OCI-LY1 (cell line): ENCODE data around the gene ARHGAP6.

ENCODE experiments used
- H2AFZ ChIP-seq: fragments of 200-600 bp; sonication (generic), shearing (Covaris generic); 2 replicates; pipeline ENCODE4 v1.6.0; 2014; ENCODE audit warnings: antibody characterized with exemption, mild to moderate bottlenecking, low read length
- H3F3A ChIP-seq: fragments of 200-600 bp; sonication (generic), shearing (Covaris generic); 2 replicates; pipeline ENCODE4 v1.6.0; 2014; ENCODE audit warnings: mild to moderate bottlenecking, antibody characterized with exemption, low read length, moderate library complexity; ENCODE audit not compliant: insufficient read depth
- H3K27ac ChIP-seq: fragments of 200-600 bp; sonication (generic); 2 replicates; pipeline ENCODE4 v1.5.1; 2014; ENCODE audit warnings: low read length, mixed run types, mild to moderate bottlenecking, low read depth; ENCODE audit not compliant: poor library complexity, severe bottlenecking
- H3K27me3 ChIP-seq: fragments of 200-600 bp; sonication (generic); 2 replicates; pipeline ENCODE4 v1.6.0; 2014; ENCODE audit warnings: antibody characterized with exemption, mild to moderate bottlenecking, low read length, moderate library complexity; ENCODE audit not compliant: insufficient read depth
- H3K36me3 ChIP-seq: fragments of 200-600 bp; sonication (generic); 2 replicates; pipeline ENCODE4 v1.6.1; 2014; ENCODE audit warnings: mild to moderate bottlenecking, antibody characterized with exemption, low read length, moderate library complexity, mixed read lengths; ENCODE audit not compliant: insufficient read depth
- H3K4me1 ChIP-seq: fragments of 200-600 bp; sonication (generic); 2 replicates; pipeline ENCODE4 v1.5.1; 2014; ENCODE audit warnings: mild to moderate bottlenecking, low read length, moderate library complexity; ENCODE audit not compliant: insufficient read depth, severe bottlenecking
- H3K4me2 ChIP-seq: fragments of 200-600 bp; sonication (generic), shearing (Covaris generic); 2 replicates; pipeline ENCODE4 v1.6.1; 2014; ENCODE audit warnings: low read length
- H3K4me3 ChIP-seq: fragments of 200-600 bp; sonication (generic); 2 replicates; pipeline ENCODE4 v1.5.1; 2014; ENCODE audit warnings: low read length, low read depth, mild to moderate bottlenecking, mixed read lengths; ENCODE audit not compliant: poor library complexity, severe bottlenecking
- H3K79me2 ChIP-seq: fragments of 200-600 bp; shearing (Covaris generic); 2 replicates; pipeline ENCODE4 v1.6.1; 2016; ENCODE audit warnings: mixed run types, low read length, mixed read lengths; ENCODE audit not compliant: insufficient read depth
- H3K9ac ChIP-seq: fragments of 200-600 bp; sonication (generic), shearing (Covaris generic); 2 replicates; pipeline ENCODE4 v1.6.1; 2014; ENCODE audit warnings: mild to moderate bottlenecking, low read length, mixed read lengths
- H3K9me2 ChIP-seq: fragments of 200-600 bp; sonication (generic), shearing (Covaris generic); 2 replicates; pipeline ENCODE4 v1.6.1; 2014; ENCODE audit warnings: low read depth, mild to moderate bottlenecking, low read length, mixed read lengths
- H3K9me3 ChIP-seq: fragments of 200-600 bp; shearing (Covaris generic); 2 replicates; pipeline ENCODE4 v1.6.1; 2014; ENCODE audit warnings: low read length, mixed read lengths
- H4K20me1 ChIP-seq: fragments of 200-600 bp; sonication (generic), shearing (Covaris generic); 2 replicates; pipeline ENCODE4 v1.6.0; 2016; ENCODE audit warnings: mild to moderate bottlenecking, low read length; ENCODE audit not compliant: insufficient read depth
- EZH2 ChIP-seq: fragments of 200-600 bp; sonication (generic), shearing (Covaris generic); IDR thresholded peaks from 2 replicates; pipeline ENCODE4 v1.8.0; 2017; ENCODE audit warnings: borderline replicate concordance, mixed run types, mild to moderate bottlenecking, antibody characterized with exemption, low read length, moderate library complexity, mixed read lengths
- TF ChIP-seq, protein P1 (sequence below): fragments of 200-600 bp; sonication (generic), shearing (Covaris generic); IDR thresholded peaks from 2 replicates; pipeline ENCODE4 v1.5.1; 2017; ENCODE audit warnings: mild to moderate bottlenecking, antibody characterized with exemption, low read length, moderate library complexity, mixed read lengths

The ARHGAP6 gene

DNA sequence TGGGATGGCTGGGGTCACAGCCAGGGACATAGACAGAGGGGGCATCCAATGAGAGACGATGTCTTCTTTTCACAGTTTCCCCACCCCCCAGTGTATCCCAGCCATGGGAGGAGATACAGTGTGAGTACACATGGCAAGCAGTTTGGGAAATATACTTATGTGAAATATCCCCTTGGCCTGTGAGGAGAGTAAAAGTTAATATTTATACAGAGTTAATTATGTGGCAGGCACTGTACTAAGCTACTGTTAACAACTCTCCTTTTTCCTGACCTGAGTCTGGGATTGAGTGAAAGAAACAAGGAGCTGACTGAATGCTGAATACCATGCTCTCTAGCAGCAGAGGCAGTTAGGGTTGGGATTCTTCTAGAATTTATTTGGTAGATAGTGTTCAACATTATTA is 519.3 kb downstream of the ARHGAP6 start:
- Histone ChIP-seq H3K9me3 (no peaks in the 10 kb centered on the region), H3K4me3 (no peak overlapping the region), H3K9ac (no peak overlapping the region), H3K27ac (no peak overlapping the region), H4K20me1 (no peaks in the 10 kb centered on the region), H3F3A (no peaks in the 10 kb centered on the region), H2AFZ (no peak overlapping the region), H3K36me3 (no peaks in the 10 kb centered on the region), H3K4me1 (peaks cover 10% of the 10 kb centered on the region), H3K79me2 (no peaks in the 10 kb centered on the region), H3K9me2 (no peaks in the 10 kb centered on the region), H3K27me3 (no peaks in the 10 kb centered on the region), H3K4me2 (no peak overlapping the region)
- TF ChIP-seq EZH2, result no peak
- TF ChIP-seq, protein P1, sequence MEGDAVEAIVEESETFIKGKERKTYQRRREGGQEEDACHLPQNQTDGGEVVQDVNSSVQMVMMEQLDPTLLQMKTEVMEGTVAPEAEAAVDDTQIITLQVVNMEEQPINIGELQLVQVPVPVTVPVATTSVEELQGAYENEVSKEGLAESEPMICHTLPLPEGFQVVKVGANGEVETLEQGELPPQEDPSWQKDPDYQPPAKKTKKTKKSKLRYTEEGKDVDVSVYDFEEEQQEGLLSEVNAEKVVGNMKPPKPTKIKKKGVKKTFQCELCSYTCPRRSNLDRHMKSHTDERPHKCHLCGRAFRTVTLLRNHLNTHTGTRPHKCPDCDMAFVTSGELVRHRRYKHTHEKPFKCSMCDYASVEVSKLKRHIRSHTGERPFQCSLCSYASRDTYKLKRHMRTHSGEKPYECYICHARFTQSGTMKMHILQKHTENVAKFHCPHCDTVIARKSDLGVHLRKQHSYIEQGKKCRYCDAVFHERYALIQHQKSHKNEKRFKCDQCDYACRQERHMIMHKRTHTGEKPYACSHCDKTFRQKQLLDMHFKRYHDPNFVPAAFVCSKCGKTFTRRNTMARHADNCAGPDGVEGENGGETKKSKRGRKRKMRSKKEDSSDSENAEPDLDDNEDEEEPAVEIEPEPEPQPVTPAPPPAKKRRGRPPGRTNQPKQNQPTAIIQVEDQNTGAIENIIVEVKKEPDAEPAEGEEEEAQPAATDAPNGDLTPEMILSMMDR, result no peak

DNA sequence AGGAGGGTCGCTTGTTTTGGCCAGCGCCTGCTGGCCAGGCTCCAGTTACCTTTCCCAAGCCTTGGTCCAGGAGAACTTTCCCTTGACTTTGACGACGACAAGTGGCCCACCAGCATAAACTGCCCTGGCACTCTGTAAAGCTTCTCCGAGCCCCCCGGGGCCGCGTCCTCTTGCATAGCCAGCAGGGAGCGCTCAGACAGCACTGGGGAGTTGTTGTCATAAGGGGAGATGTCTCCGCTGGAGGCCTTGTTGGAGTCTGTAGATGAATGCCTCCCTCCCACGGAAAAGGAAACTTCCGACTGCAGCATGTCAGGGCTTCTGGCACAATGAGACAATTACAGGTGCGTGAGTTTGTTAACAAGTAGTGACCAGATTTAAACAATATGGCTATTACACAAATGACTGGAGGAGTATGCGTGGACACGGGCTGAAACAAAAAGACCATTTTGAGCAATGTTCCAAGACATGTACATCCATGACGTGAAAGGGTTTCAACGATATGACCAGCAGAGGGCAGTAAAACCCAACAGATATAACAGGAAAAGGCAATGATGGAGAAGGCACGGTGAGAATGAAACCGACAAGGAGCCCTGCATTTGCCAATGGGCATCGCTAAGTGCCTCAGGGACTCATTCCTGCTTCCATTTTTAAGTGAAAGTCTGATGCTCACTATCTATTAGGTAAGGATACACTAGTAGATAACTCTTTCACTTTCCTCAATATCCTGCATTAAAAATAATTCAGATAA is 521.6 kb downstream of the ARHGAP6 start:
- no peak overlapping the region for H3K9ac ChIP-seq
- H3K79me2 ChIP-seq, result no peaks in the 10 kb centered on the region
- 0 out of 2 replicates have a peak overlapping the region, but pooled peaks have one; percentile 24 for H2AFZ ChIP-seq
- H3K27ac ChIP-seq, result no peak overlapping the region
- H3K9me3 ChIP-seq, result no peaks in the 10 kb centered on the region
- peak overlapping the region; percentile 71 for H3K4me2 ChIP-seq
- no peaks in the 10 kb centered on the region for H3K9me2 ChIP-seq
- H3K4me1 ChIP-seq, result peaks cover 10% of the 10 kb centered on the region
- H3K27me3 ChIP-seq, result no peaks in the 10 kb centered on the region
- TF ChIP-seq EZH2, result no peak
- TF ChIP-seq, protein P1, result peak; percentile 49
- peak overlapping the region; percentile 43 for H3K4me3 ChIP-seq
- no peaks in the 10 kb centered on the region for H3F3A ChIP-seq
- H3K36me3 ChIP-seq, result no peaks in the 10 kb centered on the region
- H4K20me1 ChIP-seq, result no peaks in the 10 kb centered on the region

DNA sequence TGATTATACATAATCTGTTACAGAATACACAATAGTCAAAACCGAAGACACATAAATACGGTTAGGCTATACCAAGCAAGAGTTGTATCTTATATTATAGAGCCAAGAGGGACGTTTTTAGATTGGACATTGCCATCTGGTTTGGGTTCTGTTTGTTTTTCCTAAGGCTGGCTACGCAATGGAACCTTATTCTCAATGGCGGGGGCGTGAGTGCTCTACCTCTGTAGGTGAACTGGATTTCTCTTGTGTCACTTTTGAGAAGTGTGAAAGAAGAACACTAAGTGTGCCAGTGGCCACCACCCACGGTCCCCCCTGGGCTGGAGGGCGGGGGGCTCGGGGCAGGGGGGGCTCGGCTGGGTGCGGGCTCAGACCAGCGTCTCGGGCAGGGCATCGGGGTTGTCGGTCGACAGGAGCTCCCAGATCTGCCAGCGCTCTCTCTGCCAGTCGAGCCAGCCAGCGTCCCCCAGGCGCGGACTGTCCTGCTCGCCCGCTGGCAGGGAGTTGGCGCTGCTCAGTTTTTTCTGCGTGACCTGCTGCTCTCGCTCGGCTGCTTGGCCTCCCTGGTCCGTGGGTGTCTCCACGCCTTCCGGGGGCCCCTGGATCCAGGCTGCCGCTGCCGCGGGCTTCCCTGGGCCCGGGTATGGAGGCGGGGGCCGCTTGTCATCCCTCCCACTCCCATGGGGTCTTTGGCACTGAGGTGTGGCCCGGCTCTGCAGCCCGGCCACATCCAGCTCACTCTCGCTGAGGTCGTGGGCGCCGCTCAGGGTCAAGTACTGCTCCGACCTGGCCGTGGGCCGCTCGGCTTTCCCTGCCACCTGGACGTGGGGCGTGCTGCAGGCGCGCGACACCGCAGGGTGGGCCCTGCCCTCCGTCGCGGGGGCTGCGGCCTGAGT is 527.0 kb downstream of the ARHGAP6 start:
- Histone ChIP-seq H3K4me2 (no peak overlapping the region), H2AFZ (no peak overlapping the region), H3K4me1 (no peaks in the 10 kb centered on the region), H3K36me3 (no peaks in the 10 kb centered on the region), H3F3A (no peaks in the 10 kb centered on the region), H3K9ac (no peak overlapping the region), H3K9me3 (no peaks in the 10 kb centered on the region), H4K20me1 (no peaks in the 10 kb centered on the region), H3K79me2 (no peaks in the 10 kb centered on the region), H3K4me3 (no peak overlapping the region), H3K9me2 (no peaks in the 10 kb centered on the region), H3K27me3 (no peaks in the 10 kb centered on the region), H3K27ac (no peak overlapping the region)
- TF ChIP-seq EZH2, result no peak
- TF ChIP-seq, protein P1, result no peak
